ENCODE results near the gene NACAD. TPM values are rescaled to one million over a fixed set of nuclear protein-coding genes. Genes with fewer than 3 reads are reported as not detected.
"Not testable (repeated sequence)": the region's sequence is repeated elsewhere in the genome, so short reads cannot be mapped to it uniquely, and the experiment has no call there.

NACAD gene
- total RNA-seq, 1 donor from 2014 or later = 0.39 TPM

DNA sequence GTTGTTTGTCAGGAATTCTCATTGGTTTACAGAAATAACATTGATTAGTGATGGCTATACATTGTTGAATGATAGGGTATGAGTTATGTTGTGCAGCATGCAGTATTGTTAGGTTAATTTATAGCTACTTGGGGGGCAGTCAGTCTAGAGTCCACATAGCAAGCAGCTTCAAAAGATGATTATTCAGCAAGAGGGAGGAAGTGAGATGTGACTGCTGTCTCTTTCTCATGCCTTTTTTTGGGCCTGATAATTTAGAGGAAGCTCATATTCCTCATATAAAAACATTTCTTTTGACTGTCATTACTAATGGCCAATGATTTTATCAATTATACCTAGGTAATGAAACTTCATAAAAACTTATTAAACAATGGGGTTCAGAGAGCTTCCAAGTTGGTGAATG is 26.2 kb upstream of the NACAD start:
- no peak for DNase-seq (ENCODE audit: low read depth in 2 of 2)

DNA sequence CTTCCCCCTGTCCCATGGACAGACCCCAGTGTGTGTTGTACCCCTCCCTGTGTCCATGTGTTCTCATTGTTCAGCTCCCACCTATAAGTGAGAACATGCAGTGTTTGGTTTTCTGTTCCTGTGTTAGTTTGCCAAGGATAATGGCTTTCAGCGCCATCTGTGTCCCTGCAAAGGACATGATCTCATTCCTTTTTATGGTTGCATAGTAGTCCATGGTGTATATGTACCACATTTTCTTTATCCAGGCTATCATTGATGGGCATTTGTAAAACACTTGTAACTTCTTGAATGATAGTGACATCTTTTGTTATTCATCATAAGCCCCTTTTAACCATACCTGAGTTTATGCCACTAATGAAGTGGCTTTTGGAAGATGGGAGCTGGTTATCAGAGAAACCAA is 25.5 kb upstream of the NACAD start:
- DNase-seq (ENCODE audit: low read depth in 2 of 2) = not testable (repeated sequence)

DNA sequence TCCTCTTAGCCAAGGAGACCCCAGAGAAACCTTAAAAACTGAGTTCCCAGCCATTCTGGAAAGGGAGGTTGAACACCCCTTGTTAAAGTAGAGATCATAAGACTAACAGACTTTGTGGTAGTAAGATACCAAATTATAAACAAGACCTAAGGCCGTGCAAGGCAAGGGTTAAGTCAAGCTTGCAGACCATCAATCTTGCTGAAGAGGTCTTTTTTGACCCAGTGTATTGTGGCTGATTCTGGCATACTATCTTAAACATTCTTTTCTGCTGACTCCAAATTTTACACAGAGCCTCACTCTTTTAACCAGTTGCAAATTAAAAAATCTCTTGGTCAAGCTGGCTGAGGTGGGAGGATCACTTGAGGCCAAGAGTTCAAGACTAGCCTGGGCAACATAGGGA is 23.9 kb upstream of the NACAD start:
- no peak for DNase-seq (ENCODE audit: low read depth in 2 of 2)

DNA sequence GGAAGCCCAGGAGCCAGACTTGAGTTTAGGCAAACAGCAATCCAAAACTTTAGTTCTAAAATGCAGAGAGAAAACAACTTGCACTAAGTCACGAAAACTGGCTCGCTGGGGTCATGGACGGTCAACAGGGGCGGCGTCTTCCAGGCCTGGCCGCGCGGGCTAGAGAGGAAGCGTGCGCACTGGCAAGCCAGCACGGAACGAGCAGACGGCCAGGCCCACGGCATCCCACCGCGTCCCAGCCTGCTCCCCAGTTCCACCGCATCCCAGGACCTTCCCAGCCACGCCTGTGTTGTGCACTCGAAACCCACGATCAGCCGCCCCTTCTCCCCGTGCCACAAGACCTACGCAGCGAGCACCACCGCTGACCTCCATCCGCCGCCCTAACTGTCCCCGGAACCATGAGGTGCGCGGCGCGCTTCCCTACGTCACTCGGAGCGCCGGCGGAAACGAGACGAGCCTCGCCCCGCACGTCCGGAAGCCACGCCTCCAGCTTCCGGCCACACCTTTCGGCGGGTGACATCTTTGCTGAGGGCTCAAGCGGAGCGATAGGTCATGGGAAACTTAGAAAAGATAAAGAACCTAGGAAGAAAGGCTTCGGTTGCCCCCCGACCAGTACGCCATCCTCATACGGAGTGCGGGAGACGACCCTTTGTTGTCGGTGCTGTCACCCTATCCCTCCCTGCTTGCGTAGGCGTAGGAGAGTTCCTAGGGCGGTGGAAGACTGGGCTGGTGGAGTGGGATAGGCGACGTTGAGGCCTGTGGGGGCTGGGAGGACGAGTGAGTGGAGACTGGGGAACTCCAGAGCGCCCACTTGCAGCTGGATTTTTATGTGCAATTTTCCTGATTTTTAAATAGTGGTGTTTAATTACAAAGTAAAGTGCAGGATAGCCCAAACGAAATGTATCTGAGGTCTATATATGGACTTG is 22.8 kb upstream of the NACAD start, which contains the start of gene TBRG4:
Gene TBRG4, minus strand, starts transcription at position 400 of the 926 bp plus-strand sequence. CDS start 2,460 bp downstream, outside the sequence.
- DNase-seq (ENCODE audit: low read depth in 2 of 2) = peak; percentile 88 to 92

DNA sequence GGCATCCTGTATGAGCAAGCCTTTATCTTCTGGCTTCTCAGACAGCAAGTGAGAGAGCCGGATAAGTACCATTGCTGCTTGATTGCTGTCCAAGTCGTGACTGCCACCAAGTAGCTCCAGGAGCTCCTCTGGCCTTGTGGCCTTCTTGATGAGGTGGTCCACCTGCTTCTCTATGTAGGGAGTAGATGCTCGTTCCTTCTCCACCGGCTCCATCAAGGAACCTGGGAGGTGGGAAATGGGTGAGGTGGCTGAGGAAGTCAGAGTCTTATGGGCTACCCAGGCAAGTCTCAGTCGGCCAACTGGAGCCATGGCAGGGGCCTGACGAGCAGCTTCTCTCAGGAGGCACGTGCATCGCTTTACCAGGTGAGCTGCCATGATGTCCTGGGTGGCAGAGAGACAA is 20.1 kb upstream of the NACAD start:
- no peak for DNase-seq (ENCODE audit: low read depth in 2 of 2)

DNA sequence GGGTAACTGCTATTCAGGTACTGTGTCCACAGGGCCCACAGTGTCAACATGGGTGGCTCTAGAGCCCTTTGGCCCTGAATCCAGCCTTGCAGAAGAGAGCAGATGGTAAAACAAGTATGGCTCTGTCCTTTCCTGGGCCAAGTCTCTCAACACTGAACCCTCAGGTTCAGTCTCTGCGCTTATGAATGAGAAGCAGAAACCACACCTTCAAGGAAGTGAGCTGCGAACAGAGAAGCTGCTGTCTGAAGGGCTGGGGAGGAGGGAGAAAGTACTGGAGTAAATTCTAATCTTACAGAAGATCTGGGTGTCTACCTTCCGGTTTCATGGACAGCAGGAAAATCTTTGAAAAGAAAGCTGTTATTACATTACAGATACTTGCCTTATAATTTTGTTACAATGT is 18.6 kb upstream of the NACAD start:
- no peak for DNase-seq (ENCODE audit: low read depth in 2 of 2)

DNA sequence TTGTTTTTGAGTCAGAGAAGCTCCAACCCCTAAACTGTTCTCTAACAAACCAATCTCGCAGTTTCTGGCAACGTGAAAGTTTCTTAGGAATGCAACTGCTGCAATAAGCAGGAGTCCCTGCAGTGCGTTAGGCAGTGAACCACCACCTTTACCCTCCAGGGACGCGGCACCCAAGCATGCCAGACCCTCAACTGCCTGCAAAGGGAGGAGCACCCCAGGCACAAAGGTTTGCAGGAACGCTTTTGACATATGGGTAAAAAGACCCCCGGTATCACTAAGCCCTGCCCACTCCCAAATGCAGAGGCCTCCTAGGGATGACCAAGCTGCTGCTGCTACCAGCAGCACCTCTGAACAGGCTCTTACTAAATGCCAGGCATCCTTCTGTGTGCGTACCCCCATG is 18.1 kb upstream of the NACAD start:
- no peak for DNase-seq (ENCODE audit: low read depth in 2 of 2)

DNA sequence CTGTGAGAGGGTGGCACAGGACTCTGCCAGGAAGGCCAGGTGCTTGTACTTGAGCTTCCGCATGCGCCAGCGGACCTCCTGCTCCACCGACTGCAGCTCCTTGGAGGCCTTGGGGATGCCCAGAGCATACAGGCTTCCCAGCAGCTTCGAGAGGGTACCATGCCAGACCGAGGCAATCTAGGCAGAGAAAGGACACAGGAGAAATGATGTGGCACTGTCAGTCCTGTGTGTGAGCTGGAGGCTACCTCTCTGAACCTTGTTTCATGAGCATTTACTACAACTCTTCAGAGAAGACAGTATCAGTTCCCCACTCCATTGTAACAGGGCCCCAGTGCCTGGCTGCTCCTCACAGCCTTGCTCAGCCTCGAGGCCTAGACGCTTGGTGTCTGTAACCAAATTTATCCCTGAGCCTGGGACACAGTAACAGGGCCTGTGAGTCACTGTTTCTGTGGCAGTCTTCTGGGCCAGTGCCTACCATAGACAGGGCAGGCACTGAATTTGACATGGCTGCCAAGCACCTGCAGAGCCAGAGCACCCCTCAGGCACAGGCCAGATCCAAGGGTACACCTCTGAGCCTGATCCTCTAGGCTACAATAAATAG is 16.9 kb upstream of the NACAD start:
- DNase-seq (ENCODE audit: low read depth in 2 of 2) = no peak

DNA sequence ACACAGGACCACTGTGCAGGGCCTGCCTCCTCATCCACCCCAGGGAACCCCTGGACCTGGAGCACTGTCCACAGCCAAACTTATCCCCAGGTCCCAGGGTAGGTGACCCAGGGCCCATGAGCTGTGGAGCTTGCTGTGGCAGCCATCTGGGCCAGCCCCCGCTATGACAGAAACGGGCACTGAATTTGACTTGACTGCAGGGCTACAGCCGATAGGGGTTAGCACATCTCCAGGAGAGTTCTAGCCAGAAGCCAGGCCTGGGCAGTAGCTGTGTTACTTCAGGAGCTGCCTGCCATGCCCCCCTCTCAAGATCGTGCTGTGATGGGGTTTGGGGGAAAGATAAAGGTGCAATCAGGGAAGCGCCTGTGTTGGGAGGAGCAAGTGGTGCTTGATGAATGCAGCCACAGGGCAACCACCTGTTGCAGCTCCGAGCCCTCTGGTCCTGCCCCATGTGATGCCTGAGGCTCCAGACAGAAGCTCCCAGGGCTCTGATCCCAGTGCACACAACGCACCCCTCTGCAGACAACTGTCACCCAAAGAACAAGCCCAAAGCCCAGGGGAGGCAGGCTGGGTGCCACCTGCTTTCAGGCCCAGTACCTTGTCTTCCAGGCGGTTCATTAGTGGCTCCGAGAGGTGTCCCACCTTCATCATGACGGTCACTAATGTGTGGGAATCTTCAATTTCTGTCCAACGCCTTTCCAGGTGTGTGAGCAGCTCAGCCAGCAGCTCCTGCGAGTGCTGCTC is 16.2 kb upstream of the NACAD start:
- DNase-seq (ENCODE audit: low read depth in 2 of 2) = no peak

DNA sequence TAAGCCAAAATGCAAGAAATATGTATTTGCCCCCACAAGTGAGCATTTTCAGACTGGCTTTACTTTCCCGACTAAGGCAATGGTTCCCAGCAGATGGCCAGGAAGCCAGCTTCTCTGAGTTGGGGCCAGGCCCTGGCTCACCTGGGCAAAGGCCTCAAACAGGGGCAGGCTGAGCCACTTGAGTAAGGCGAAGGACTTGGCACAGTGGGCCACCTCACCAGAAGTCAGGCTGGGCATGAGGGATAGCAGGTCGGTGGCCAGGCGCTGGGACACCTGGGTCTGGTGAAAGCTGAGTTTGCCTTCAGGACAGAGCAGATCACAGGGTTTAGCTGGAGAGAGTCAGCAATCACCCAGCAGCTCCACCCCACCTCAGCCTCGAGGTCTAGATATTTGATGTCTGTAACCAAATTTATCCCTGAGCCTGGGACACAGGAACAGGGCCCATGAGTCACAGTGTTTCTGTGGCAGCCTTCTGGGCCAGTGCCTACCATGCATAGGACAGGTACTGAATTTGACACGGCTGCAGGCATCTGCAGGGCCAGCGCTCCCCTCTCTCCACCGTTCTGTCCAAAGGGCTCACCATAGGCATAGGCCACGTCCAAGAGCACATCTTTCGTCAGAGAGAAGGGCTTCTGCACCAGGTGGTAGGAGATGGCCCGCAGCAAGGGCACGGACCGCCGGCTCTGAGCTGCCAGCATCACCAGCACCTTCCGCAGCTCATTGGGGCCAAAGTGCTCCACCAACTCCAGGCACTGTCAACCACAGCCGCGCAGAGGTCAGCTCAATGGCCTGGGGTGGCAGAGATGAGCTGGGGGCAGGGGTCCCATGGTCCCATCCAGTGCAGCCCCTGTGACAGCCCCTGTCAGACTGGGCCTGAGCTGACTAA is 15.4 kb upstream of the NACAD start:
- DNase-seq (ENCODE audit: low read depth in 2 of 2) = no peak

DNA sequence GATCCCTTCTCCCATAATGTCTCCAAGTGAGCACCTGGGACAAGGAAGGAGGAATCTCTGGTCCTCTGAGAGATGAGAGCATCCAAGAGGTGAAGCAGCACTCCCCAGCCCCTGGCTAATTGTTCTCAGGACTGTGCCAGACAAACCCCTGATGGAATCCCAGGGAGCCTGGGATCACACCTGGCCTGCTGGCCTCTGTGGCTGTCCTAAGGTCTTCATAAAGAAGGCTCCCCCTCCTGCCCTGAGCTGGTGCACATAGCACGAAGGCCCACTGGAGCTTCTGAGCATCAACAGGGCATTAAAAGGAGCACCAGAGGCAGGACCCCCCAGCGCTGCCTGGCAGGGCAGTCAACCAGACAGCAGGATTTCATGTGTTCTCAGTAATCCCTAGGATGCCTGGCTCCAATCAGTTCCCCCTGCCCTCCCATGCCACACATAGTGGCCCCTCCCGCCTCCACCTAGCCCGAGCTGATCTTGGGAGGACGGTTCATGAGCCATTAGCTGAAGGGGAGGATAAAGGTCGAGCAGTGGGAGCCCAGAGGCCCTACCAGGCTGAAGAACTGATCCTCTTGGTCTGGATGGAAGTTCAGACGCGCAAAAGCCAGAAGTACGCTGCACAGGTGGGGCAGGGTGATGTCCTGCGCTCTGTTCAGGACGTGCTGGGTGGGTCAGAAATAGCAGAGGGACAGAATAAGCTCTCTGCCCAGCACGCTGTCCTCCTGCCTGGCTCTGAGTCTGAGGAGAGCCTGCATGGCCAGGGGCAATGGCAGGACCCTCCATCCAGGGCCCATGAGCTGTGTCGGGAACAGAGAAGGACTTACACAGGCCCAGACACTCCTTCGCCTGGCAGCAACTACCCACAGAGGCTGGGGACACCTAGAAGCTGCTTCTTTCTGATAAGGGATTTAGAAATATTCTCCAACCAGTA is 14.3 kb upstream of the NACAD start:
- DNase-seq (ENCODE audit: low read depth in 2 of 2) = no peak

DNA sequence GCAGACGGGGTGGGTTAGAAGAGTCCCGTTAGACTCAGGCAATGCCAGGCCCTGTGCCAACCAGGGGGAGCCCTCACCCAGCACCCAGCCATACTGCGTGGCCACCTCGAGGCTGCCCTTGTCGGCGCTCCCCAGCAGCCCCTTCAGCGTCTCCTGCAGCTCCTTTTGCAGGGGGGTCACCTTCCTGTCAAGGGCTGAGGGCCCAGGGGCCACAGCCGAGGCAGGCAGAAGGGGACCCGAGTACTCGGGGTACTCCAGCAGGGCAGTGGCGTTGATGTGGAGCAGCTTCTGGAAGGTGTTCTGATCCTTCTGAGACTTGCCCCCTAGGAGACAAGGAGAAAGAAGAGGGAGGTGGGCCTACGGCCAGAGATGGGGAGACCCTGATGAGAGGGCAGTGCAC is 13.0 kb upstream of the NACAD start:
- DNase-seq (ENCODE audit: low read depth in 2 of 2) = no peak

DNA sequence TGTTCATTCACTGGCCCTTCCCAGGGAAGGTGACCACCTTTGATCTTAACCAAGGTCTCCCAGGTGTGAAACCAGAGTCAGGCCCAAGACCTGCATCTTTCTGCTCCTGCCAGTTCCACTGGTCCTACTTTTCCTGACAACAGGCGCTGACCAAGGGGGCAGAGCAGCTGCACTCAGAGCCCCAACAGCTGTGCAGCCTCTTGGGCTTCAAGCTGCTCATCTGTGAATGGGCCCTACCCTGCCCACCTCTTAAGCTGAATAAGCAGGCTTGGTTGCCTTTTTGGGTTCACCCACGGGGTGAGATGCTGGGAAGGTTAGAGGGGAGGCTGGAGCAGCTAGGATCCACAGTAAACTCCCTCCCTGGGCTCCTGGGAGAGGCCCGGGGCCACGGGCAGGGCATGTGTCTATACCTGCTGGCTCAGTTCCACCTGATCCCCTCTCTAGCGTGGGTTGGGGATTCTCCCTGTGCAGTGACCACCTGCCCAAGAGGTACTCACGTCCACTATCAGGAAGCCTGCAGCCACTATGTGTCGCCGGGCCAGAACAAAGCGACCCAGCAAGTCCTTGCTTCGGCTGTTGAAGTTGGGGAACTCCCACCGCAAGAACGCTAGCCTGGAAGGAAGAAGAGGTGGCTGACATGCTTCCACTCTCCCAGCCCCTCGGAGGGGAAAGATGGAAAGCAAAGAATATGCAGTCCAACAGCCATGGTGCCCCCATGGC is 12.2 kb upstream of the NACAD start:
- no peak for DNase-seq (ENCODE audit: low read depth in 2 of 2)

DNA sequence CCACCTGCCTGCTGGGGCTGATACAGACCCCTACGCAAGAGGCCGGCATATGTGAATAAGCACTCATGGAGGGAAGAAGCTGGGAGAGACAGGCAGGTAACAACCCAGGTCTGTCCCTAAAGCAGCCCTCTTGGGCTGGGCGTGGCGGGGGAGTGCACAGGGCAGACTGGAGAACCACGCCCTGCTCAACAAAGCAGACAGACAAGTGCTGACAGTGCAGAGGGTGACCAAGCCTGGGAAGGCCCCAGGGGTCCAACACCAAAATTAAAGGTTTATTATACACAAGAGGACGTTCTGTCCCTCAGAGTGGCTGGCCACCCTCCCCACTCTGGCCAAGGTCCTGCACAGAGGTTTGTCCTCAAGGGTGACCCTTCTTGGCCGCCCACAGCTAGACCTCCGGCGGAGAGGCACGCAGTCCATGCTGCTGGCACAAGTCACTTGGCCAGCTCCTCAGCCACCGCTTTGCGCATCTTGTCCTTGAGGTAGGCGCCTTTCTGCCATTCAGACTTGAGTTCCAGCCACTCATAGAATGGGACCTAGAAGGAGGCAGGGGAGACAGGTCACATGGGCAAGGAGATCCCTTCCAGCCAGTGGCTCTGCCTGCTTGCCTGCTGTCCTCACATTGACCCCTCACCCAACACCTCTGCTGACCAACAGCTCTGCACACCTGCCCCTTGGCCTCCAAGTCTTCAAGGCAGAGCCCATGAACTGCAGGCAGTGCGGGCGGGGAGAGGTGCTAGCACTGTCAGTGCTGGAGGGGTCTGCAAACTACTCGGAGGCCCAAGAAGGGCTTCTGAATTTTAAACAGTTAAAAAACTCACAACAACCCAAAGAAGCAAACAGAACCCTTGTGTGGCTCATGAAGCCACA is 11.4 kb upstream of the NACAD start:
- no peak for DNase-seq (ENCODE audit: low read depth in 2 of 2)

DNA sequence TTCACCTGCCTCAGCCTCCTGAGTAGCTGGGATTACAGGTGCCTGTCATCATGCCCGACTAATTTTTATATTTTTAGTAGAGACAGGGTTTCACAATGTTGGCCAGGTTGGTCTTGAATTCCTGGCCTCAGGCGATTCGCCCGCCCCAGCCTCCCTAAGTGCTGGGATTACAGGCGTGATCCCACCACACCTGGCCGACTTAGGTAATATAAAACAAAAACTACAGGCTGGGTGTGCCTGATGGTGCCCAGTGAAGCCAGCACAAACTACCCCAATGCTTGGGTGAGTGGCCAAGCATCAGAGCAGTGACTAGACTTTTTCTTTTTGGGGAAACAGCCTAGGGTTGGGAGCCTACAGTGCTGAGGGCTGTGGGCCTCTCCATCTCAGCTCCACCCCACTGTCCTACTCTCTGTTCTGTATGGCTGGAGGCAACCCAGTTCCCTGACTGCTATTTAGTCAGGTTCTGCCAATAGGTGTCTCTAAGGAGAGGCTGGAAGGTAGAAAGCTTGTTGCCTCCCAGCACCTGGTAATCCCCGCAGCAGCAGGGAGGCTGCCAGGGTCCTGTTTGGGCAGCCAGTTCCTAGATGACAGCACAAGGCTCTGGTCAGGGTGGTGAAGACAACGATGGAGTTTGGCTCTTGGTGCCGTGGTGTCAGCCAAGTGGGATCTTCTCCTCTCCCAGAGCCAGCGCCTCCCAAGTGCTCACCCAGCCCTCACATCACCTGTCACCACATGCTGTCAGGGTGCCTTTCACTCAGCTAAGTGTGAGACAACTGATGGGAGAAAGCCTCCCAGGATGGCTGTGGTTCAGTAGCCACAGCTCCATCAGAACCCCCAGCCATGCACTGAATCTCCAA is 10.4 kb upstream of the NACAD start:
- no peak for DNase-seq (ENCODE audit: low read depth in 2 of 2)

DNA sequence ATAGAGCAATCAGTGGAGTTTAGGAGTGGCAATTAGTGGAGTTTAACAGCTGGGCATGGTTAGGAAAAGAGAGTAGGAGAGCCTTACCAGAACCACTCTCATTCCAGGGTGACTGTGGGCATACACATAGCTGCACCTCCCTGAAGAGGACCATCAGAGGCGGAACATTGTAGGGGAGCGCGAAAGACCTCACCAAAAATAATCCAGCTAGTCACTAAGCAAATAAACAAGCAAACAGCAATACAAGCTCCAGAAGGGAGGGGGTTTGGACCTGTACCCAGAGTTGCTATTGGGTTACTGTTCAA is 4.1 kb upstream of the NACAD start:
- DNase-seq (ENCODE audit: low read depth in 2 of 2) = no peak

DNA sequence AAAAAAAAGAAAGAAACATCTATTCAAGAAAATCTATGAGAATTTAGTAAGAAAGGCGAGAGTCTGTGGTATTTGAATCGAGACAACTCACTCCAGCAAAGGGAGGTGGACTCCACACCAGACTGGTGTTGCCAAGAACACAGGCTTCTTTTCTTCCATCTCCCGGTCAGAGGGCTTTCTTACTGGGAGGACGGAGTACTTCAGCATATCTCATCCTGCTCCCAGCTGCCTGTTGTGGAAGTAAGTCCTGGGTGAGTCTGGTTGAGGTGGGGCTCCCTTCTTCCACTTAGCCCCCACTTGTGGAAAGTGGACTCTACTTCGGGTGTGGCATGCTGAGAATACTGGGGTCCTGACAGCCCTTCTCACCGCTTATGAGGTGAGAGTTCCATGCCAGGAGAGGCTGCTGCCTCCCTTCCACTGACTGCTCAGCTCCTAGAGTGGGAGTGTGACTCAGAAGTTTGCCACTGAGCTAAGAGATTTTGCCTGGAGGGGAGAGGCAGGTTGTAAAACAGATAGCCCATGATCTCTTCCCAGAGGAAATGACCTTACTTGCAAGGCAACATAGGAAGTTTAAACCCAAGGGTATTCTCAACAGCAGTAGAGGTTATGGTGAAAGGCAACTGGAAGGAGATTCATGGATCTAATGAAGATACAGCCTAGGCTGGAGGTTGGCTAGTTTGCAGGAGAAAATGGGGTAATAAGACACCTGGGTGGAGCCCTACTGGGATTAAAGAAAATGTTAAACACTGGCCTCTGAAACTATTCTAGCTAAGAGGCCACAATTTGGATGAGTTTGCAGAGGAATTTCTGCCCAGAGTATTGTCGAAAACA is 3.5 kb upstream of the NACAD start:
- no peak for DNase-seq (ENCODE audit: low read depth in 2 of 2)

Measured in dermis microvascular lymphatic vessel endothelial cell (primary cell).